NCI-H526 treated with DMSO at 0.1 percent for 48 hours (cell line): Measurements from ENCODE around the gene THEM4.
"Not testable (repeated sequence)": the region's sequence is repeated elsewhere in the genome, so short reads cannot be mapped to it uniquely, and the experiment has no call there.

Experiments used
- DNase-seq: peaks from one replicate; lab custom pipeline; 2025; lab: John Stamatoyannopoulos, UW

Gene THEM4

GRCh38 chr1:151859891-151860293 lies 49.4 kb downstream of the THEM4 start:
- no peak for DNase-seq

- no peak for DNase-seq
Observed at GRCh38 chr1:151858886-151859665, 50.2 kb downstream of the THEM4 start.

- no peak for DNase-seq
Observed at GRCh38 chr1:151858030-151858746, 51.1 kb downstream of the THEM4 start.

GRCh38 chr1:151855933-151856332 lies 53.4 kb downstream of the THEM4 start:
- no peak for DNase-seq

- not testable (repeated sequence) for DNase-seq
Observed at GRCh38 chr1:151855516-151855915, 53.8 kb downstream of the THEM4 start.

GRCh38 chr1:151854658-151855057 lies 54.7 kb downstream of the THEM4 start:
- DNase-seq = no peak

- DNase-seq = no peak
Observed at GRCh38 chr1:151853411-151853943, 55.8 kb downstream of the THEM4 start, which contains the start of gene THEM5. TSS of gene THEM5 (minus strand) at chr1:151853712. CDS start at chr1:151853565, 147 bp downstream.

- DNase-seq = no peak
Observed at GRCh38 chr1:151852733-151853132, 56.6 kb downstream of the THEM4 start.

GRCh38 chr1:151851886-151852285 lies 57.4 kb downstream of the THEM4 start:
- no peak for DNase-seq

- DNase-seq = no peak
Observed at GRCh38 chr1:151849871-151850270, 59.4 kb downstream of the THEM4 start.

- no peak for DNase-seq
Observed at GRCh38 chr1:151849126-151849525, 60.2 kb downstream of the THEM4 start.

- DNase-seq = no peak
Observed at GRCh38 chr1:151847867-151848596, 61.3 kb downstream of the THEM4 start.

GRCh38 chr1:151846686-151847237 lies 62.5 kb downstream of the THEM4 start:
- no peak for DNase-seq

- DNase-seq = no peak
Observed at GRCh38 chr1:151846062-151846568, 63.2 kb downstream of the THEM4 start.

GRCh38 chr1:151843398-151843797 lies 65.9 kb downstream of the THEM4 start:
- DNase-seq = no peak

- DNase-seq = no peak
Observed at GRCh38 chr1:151841141-151841540, 68.2 kb downstream of the THEM4 start.

GRCh38 chr1:151840421-151840820 lies 68.9 kb downstream of the THEM4 start:
- peak; percentile 46 for DNase-seq

GRCh38 chr1:151839457-151840403 lies 69.6 kb downstream of the THEM4 start, which contains the start of gene C2CD4D:
TSS of gene C2CD4D (minus strand) at chr1:151839820. CDS start at chr1:151838989, 831 bp downstream.
- peak; percentile 98 for DNase-seq

GRCh38 chr1:151839082-151839412 lies 70.3 kb downstream of the THEM4 start:
- no peak for DNase-seq

- no peak for DNase-seq
Observed at GRCh38 chr1:151838222-151839081, 70.9 kb downstream of the THEM4 start.
